LoVo (cell line): ENCODE measurements around the gene MAPRE3.

Experiments
- DNase-seq: peaks from one replicate; pipeline ENCODE4 v3.0.0-alpha.2; 2016; ENCODE audit warnings: low spot score

Gene MAPRE3

GRCh38 chr2:26950246-26950645 lies 20.2 kb upstream of the MAPRE3 start:
- no peak for DNase-seq

DNA sequence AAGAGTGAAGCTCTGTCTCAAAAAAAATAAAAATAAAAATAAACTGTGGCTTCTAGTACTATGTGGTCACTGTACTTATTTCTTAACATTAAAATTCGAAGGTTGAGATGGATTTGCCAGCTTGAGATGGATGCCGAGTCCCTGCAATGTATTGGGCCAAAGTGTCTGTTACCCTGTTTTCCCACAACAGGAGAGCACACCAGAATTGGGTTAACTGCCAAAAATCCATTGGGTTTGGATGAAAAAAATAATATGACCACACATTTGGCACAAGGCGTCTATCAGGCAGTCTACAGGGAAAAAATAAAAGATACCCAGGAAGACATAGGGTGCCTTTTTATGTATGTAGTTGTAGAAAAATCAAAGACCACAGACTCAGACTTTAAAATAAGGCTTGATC lies 19.2 kb upstream of the MAPRE3 start:
- DNase-seq, result no peak

DNA sequence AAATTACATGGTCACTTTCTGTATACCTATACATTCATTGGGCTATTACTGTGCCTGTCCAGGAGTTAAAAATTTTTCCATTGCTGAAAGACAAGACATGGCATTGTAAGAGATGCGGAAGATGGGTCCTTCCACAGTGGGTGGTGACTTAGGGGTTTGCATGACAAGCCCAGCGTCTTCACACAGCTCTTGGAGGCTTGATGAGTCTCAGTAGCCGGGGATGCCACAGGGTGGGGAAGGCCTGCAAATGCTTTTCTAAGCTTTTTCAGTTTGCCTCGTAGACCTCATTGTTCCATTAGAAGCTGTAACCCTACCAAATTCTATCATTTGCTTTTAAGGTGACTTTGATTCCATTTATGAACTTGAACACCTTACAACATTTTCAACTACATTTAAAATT lies 18.1 kb upstream of the MAPRE3 start:
- no peak for DNase-seq

DNA sequence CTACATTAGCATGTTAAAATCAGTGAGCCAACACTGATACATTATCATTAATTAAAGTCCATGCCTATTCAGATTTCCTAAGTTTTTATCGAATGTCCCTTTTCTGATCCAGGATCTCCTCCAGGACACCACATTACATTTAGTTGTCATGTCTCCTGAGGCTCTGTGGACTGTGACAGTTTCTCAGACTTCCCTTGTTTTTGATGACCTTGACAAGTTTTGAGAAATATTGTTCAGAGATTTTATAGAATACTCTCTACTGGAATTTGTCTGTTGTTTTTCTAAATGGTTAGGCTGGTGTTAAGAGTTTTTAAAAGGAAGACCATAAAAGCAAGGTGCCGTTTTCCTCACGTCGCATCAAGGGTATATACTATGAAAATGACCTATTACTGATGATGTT lies 16.3 kb upstream of the MAPRE3 start:
- no peak for DNase-seq

- no peak for DNase-seq
Measured at GRCh38 chr2:26957041-26957440, 13.4 kb upstream of the MAPRE3 start.

DNA sequence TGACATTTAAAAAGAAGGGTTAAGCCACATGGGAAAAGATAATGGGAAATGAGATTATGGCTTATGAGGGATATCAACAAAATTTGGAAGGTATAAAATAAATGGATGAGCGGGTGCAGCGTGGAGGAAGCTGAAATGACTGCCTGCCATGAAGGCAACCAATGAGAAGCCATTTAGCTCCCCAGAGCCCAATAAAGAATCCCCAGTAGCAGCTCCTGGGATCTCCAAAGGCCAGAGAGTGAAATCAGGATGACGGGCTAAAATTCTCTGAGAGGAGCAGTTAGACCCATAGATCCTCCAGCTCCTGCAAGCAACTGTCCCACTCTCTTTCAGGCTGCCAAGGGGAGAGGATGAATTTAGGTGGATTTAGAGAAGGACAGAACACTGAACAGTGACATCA lies 12.9 kb upstream of the MAPRE3 start:
- DNase-seq, result no peak

DNA sequence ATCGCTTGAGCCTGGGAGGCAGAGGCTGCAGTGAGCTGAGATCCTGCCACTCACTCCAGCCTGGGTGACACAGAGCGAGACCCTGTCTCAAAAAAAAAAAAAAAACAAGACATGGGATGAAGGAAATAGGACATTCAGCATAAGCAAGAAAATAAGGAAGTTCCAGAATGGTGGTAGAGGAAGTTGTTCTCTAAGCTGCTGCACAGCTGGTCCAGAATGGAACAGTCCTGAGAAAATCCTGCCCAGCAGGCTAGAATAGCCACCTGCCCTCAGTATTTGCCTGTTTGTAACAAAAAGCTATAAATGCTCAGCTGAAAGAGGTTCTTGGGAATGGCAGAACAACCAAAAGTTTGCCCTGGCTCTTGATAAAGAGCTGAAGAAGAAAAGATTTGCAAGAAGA lies 11.1 kb upstream of the MAPRE3 start:
- no peak for DNase-seq

DNA sequence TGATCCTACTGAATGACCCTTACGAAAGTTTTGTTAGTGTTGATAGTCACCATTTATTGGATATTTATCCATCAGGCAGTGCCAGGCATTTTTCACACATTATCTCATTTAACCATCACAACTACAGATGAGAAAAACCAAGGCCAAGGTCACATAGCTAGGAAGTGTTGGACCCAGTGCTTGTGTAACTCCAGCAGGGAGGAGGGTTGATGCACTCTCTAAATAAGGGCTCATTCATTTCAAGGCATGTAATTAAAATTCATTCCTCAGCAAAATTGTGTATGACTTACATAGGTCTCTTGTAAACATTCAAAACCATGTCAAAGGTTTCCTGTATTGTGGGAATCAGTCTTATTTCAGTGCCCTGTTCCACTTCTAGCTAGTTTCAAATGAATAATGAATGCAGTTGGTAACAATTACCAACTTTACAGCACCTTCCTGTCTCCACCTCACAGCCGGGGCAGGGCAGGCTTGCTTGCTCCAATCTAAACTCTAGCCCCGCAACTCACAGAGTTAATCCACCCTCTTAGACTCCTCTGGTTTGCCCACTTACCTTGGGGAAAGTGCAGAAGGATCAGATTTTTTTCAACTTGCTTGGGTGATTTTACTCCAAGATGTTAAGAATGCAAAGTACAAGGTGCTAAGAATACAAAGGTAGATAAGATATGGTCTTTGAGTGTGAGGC lies 5.8 kb upstream of the MAPRE3 start:
- DNase-seq, result no peak

DNA sequence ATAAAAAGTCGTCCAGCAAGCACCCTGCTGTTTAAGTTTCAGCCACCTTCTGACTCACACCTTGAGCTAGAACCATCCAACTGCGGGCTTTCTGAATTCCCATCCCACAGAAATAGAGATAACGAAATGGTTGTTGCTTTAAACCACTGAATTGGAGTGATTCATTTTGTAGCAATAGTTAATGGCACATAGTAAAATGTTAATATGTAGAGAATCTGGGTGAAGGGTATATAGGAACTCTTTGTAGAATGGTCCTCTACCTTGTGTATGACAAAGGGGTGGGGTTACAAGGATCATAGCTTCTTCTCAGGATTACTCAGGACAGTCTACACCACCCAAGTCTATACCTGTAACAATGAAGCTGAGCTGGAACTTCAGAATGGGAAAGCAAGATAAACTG lies 2.4 kb upstream of the MAPRE3 start:
- DNase-seq, result peak; percentile 87

DNA sequence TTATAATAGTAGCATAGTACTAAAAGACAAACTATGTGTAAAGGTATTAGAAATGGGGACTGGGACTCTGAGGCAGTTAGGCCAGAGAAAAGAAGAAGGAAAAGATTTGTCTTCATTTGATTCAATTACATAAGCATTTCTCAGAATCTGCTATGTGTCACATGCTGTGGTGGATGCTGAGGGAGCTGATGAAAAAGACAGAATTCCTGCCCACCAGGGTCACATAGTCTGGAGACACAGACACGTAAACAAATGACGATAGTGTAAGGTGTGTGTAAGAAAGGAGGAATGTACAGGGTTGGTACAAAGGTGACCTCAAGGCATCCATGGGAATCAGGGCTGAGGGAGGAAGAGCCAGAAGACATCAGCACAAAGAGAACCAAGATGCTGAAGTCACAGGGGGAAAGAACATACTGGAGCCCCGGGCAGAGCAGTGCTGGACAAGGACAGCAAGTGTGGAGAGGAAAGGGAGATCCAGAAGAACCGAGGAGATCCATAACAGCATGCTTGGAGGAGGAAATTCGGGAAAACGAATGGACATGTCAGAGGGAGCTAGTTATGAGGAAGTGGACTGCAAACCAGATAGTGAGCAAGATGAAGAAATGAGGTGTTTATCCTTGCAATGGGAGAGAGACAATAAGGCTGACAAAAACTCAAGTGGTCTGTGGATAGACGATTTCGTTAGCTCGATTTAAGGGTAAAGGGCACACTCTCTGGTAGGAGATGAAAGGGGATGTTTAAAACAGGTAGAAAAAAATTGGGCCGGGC lies 1.2 kb upstream of the MAPRE3 start:
- no peak for DNase-seq

GRCh38 chr2:26970928-26971627 lies 641 bp downstream of the MAPRE3 start:
- no peak for DNase-seq

- no peak for DNase-seq
Measured at GRCh38 chr2:26971911-26972786, 1.7 kb downstream of the MAPRE3 start.

DNA sequence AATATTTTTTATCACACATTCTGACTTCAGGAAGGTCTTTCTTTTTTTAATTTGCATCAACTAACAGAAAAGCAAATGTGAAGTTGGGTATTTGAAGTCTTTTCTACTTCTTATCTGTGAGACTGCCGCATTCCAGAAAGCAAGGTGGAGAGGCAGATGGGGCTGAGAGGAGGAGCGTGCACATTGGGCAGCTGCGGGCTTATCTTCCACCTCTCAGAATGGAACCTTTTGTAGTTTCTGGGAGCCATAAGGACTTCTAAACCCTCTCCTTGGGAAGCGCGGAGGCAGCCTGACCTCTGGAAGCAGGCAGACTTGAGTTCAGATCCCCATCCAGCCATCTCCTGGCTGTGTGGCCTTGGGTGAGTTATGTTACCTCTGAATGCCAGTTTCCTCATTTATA lies 3.9 kb downstream of the MAPRE3 start:
- no peak for DNase-seq

DNA sequence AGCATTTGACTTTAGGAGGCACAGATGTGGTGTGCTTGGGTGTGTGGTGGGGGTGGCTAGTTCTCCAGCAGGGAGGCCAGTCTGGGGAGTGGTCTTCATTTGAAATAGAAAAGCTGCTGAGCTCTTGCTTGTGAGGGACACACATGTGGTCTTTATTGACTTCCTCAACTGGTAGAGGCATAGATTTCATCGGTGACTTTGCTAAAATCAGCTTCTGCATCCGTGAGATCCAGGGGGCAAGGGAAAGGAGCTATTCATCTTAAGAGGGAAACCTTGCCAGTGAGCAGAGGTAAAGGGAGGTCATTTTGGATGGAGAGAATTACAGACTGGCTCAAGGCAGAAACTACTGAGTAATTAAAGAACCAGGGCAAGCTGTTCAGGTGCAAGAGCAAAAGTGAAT lies 4.7 kb downstream of the MAPRE3 start:
- no peak for DNase-seq

- no peak for DNase-seq
Measured at GRCh38 chr2:26975656-26976055, 5.2 kb downstream of the MAPRE3 start.

DNA sequence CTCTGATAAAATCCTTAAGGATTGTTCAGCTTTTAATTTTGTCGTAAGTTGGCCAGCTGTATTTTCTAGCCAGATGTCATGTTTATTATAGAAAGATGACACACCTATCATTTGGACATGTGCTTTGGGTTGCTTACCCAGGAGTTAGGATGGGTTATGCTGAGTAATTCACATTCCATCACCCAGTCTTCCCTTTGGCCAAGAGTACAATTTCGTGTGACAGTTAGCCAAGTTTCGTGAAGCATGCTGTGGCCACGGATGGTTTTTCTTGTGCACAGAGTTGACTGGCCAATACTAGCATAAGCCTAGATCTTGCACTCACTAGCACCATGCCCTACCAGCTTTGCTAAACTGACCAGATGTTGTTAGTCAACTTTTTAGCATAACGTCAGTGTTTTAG lies 5.8 kb downstream of the MAPRE3 start:
- DNase-seq, result no peak

GRCh38 chr2:26977012-26977411 lies 6.6 kb downstream of the MAPRE3 start:
- no peak for DNase-seq

DNA sequence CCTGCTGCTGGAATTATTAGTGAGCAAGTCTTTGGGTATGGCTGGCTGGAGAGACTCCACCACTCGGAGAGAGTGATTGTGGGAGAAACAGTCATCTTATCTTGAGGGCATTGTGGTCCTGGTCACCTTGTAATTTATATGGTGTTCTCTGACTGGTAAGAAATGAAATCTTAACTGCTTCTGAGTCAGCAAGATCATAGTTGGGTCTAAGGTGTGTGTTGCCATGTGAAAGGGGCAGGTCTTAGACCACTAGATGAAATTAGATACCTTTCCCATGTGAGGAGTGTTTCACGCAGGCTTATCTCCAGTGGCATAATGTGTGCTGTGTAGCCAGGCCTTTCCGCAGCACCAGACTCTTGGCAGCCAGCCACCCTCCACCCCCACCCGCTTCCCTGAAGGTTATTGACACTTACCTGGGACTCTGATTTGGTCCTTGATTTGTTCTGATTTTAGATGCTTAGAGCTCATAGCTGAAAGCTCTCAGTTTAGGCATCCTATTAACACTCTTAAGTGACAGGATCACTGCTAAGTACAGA lies 7.7 kb downstream of the MAPRE3 start:
- no peak for DNase-seq

- no peak for DNase-seq
Measured at GRCh38 chr2:26979741-26980140, 9.3 kb downstream of the MAPRE3 start.

- DNase-seq, result no peak
Measured at GRCh38 chr2:26980971-26981370, 10.5 kb downstream of the MAPRE3 start.

GRCh38 chr2:26982102-26982742 lies 11.8 kb downstream of the MAPRE3 start:
- peak; percentile 85 for DNase-seq
